Astrocyte (in vitro differentiated cells and primary cell): ENCODE measurements around the gene METAP1D. TPM values are rescaled to one million over a fixed set of nuclear protein-coding genes. Genes with fewer than 3 reads are reported as not detected.

Experiments used
- DNase-seq: peaks from one replicate; pipeline ENCODE4 v3.0.0-alpha.2; 2010; ENCODE audit warnings: low read depth
- FAIRE-seq: peaks from 2 replicates; lab custom pipeline; 2011; peaks lifted over from hg19 to GRCh38; lab: Jason Lieb, UNC
- H2AFZ ChIP-seq: 2 replicates; pipeline ENCODE4 v1.6.0; 2012; ENCODE audit warnings: low read depth, low read length, inconsistent platforms
- H3K27ac ChIP-seq: 2 replicates; pipeline ENCODE4 v1.5.1; 2011; ENCODE audit warnings: low read depth, low read length, inconsistent platforms
- H3K27me3 ChIP-seq: 2 replicates; pipeline ENCODE4 v1.6.0; 2011; ENCODE audit warnings: low read length, inconsistent platforms; ENCODE audit not compliant: insufficient read depth
- H3K36me3 ChIP-seq: 2 replicates; pipeline ENCODE4 v1.5.1; 2011; ENCODE audit warnings: low read length, inconsistent platforms; ENCODE audit not compliant: insufficient read depth
- H3K4me1 ChIP-seq: 2 replicates; pipeline ENCODE4 v1.5.1; 2011; ENCODE audit warnings: low read length, inconsistent platforms; ENCODE audit not compliant: insufficient read depth
- H3K4me2 ChIP-seq: 2 replicates; pipeline ENCODE4 v1.6.0; 2012; ENCODE audit warnings: low read length, inconsistent platforms
- H3K4me3 ChIP-seq: 2 replicates; pipeline ENCODE4 v1.5.1; 2011; ENCODE audit warnings: low read depth, mild to moderate bottlenecking, low read length, inconsistent platforms; ENCODE audit not compliant: insufficient read depth
- H3K79me2 ChIP-seq: 2 replicates; pipeline ENCODE4 v1.6.0; 2012; ENCODE audit warnings: mild to moderate bottlenecking, low read length, inconsistent platforms; ENCODE audit not compliant: insufficient read depth
- H3K9ac ChIP-seq: 2 replicates; pipeline ENCODE4 v1.6.0; 2012; ENCODE audit warnings: mild to moderate bottlenecking, low read length, inconsistent platforms
- H3K9me3 ChIP-seq: 2 replicates; pipeline ENCODE4 v1.5.1; 2012; ENCODE audit warnings: low read depth, mild to moderate bottlenecking, low read length, inconsistent platforms; ENCODE audit not compliant: insufficient read depth
- H4K20me1 ChIP-seq: 2 replicates; pipeline ENCODE4 v1.6.0; 2012; ENCODE audit warnings: low read length, inconsistent platforms; ENCODE audit not compliant: insufficient read depth
- H3K27ac Mint-ChIP-seq: one replicate; pipeline ENCODE4 v1.8.0; 2021; ENCODE audit warnings: mild to moderate bottlenecking, mixed read lengths; ENCODE audit not compliant: unreplicated experiment
- H3K27me3 Mint-ChIP-seq: one replicate; pipeline ENCODE4 v1.8.0; 2021; ENCODE audit warnings: low read depth, mixed read lengths; ENCODE audit not compliant: unreplicated experiment
- H3K36me3 Mint-ChIP-seq: one replicate; pipeline ENCODE4 v1.8.0; 2021; ENCODE audit warnings: low read depth, mixed read lengths; ENCODE audit not compliant: unreplicated experiment
- H3K4me1 Mint-ChIP-seq: one replicate; pipeline ENCODE4 v1.8.0; 2021; ENCODE audit warnings: low read depth, mixed read lengths; ENCODE audit not compliant: unreplicated experiment
- H3K4me3 Mint-ChIP-seq: one replicate; pipeline ENCODE4 v1.8.0; 2021; ENCODE audit warnings: mild to moderate bottlenecking, moderate library complexity, mixed read lengths; ENCODE audit not compliant: unreplicated experiment
- H3K9me3 Mint-ChIP-seq: one replicate; pipeline ENCODE4 v1.8.0; 2021; ENCODE audit warnings: mild to moderate bottlenecking, mixed read lengths; ENCODE audit not compliant: unreplicated experiment
- EZH2 ChIP-seq: IDR thresholded peaks from 2 replicates; pipeline ENCODE4 v1.6.1; 2012; ENCODE audit warnings: mild to moderate bottlenecking, low read length, inconsistent platforms; ENCODE audit not compliant: insufficient read depth
- total RNA-seq: library from RNA; stranded (reverse); gene quantifications from 2 replicates; pipeline ENCODE4 v1.2.1, GENCODE V29; 2021
- TF ChIP-seq, protein P1 (sequence below): IDR thresholded peaks from 2 replicates; pipeline ENCODE4 v1.5.1; 2011; ENCODE audit warnings: low read depth, mild to moderate bottlenecking, inconsistent platforms, low read length, moderate library complexity; ENCODE audit not compliant: insufficient read depth

Gene METAP1D
- total RNA-seq, 1 donor from 2014 or later, result 6.5 TPM

GRCh38 chr2:172114579-172114978, 114.8 kb downstream of the METAP1D start:
- Histone ChIP-seq H3K79me2 (no peaks in the 10 kb centered on the region), H3K9ac (no peak overlapping the region), H3K36me3 (no peaks in the 10 kb centered on the region), H3K4me1 (peaks cover 4% of the 10 kb centered on the region), H3K4me2 (no peak overlapping the region), H3K4me3 (no peak overlapping the region), H4K20me1 (no peaks in the 10 kb centered on the region), H3K27me3 (no peaks in the 10 kb centered on the region), H3K27ac (no peak overlapping the region), H2AFZ (no peak overlapping the region), H3K9me3 (no peaks in the 10 kb centered on the region)
- peaks cover 6% of the 10 kb centered on the region for H3K27me3 Mint-ChIP-seq
- peaks cover 6% of the 10 kb centered on the region for H3K4me1 Mint-ChIP-seq
- H3K9me3 Mint-ChIP-seq, result no peaks in the 10 kb centered on the region
- no peak overlapping the region for H3K4me3 Mint-ChIP-seq
- H3K27ac Mint-ChIP-seq, result no peak overlapping the region
- no peaks in the 10 kb centered on the region for H3K36me3 Mint-ChIP-seq
- TF ChIP-seq, protein P1, sequence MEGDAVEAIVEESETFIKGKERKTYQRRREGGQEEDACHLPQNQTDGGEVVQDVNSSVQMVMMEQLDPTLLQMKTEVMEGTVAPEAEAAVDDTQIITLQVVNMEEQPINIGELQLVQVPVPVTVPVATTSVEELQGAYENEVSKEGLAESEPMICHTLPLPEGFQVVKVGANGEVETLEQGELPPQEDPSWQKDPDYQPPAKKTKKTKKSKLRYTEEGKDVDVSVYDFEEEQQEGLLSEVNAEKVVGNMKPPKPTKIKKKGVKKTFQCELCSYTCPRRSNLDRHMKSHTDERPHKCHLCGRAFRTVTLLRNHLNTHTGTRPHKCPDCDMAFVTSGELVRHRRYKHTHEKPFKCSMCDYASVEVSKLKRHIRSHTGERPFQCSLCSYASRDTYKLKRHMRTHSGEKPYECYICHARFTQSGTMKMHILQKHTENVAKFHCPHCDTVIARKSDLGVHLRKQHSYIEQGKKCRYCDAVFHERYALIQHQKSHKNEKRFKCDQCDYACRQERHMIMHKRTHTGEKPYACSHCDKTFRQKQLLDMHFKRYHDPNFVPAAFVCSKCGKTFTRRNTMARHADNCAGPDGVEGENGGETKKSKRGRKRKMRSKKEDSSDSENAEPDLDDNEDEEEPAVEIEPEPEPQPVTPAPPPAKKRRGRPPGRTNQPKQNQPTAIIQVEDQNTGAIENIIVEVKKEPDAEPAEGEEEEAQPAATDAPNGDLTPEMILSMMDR, result no peak
- TF ChIP-seq EZH2, result no peak
- no peak for DNase-seq
- no peak for FAIRE-seq

DNA sequence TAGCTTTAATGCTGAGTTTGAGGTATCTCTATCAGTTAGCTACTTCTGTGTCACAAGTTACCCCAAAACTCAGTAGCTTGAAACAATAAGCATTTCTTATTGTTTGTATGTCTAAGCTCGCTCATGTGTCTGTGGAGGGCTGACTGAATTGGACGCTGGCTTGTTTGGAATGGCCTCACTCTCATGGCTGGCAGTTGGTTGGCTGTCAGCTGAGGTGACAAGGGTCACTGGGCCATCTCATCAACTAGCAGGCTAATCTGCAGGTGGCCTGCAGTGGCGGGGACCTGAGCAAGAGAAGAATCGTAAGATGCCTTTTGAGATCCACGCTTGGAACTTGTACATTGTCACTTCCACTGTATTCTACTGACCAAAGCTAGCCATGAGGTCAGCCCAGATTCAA, 116.4 kb downstream of the METAP1D start:
- no peak overlapping the region for H3K4me3 ChIP-seq
- no peaks in the 10 kb centered on the region for H4K20me1 ChIP-seq
- TF ChIP-seq, protein P1, result no peak
- TF ChIP-seq EZH2, result no peak
- H3K4me3 Mint-ChIP-seq, result no peak overlapping the region
- H3K4me2 ChIP-seq, result no peak overlapping the region
- H3K27me3 Mint-ChIP-seq, result no peaks in the 10 kb centered on the region
- no peak overlapping the region for H3K27ac ChIP-seq
- no peaks in the 10 kb centered on the region for H3K36me3 Mint-ChIP-seq
- no peak for FAIRE-seq
- no peaks in the 10 kb centered on the region for H3K27me3 ChIP-seq
- no peak for DNase-seq
- no peak overlapping the region for H3K9ac ChIP-seq
- no peak overlapping the region for H3K27ac Mint-ChIP-seq
- H3K4me1 Mint-ChIP-seq, result peaks cover 6% of the 10 kb centered on the region
- H3K4me1 ChIP-seq, result peaks cover 4% of the 10 kb centered on the region
- H3K9me3 Mint-ChIP-seq, result no peaks in the 10 kb centered on the region
- H3K9me3 ChIP-seq, result no peaks in the 10 kb centered on the region
- peak overlapping the region; percentile 8 for H2AFZ ChIP-seq
- H3K79me2 ChIP-seq, result no peaks in the 10 kb centered on the region
- H3K36me3 ChIP-seq, result no peaks in the 10 kb centered on the region

- Histone ChIP-seq H3K9ac (peak overlapping the region; percentile 33), H2AFZ (no peak overlapping the region), H3K27me3 (no peaks in the 10 kb centered on the region), H3K4me1 (peaks cover 4% of the 10 kb centered on the region), H3K4me2 (peak overlapping the region; percentile 52), H4K20me1 (no peaks in the 10 kb centered on the region), H3K9me3 (no peaks in the 10 kb centered on the region), H3K79me2 (no peaks in the 10 kb centered on the region), H3K27ac (peak overlapping the region; percentile 25), H3K4me3 (no peak overlapping the region), H3K36me3 (no peaks in the 10 kb centered on the region)
- no peak for TF ChIP-seq EZH2
- TF ChIP-seq, protein P1, result no peak
- Mint-ChIP-seq H3K36me3 (no peaks in the 10 kb centered on the region), H3K27me3 (peaks cover 2% of the 10 kb centered on the region), H3K27ac (peak overlapping the region; percentile 70), H3K4me1 (peaks cover 9% of the 10 kb centered on the region), H3K9me3 (no peaks in the 10 kb centered on the region), H3K4me3 (no peak overlapping the region)
- peak; percentile 80 for DNase-seq
- FAIRE-seq, result peak; percentile 78
Observed at GRCh38 chr2:172119089-172119488, 119.3 kb downstream of the METAP1D start.
